Testis (tissue), 2 donors: ENCODE measurements around the gene PCSK6.

Experiments
- POLR2A ChIP-seq: fragments of 450-650 bp; IDR thresholded peaks from one replicate; pipeline ENCODE4 v1.6.1; 2017; ENCODE audit warnings: antibody characterized with exemption, mild to moderate bottlenecking, moderate library complexity
- TF ChIP-seq, protein P1 (sequence below), 3 experiments: fragments of 450-650 bp in 2 of 3; fragments of 200-600 bp in 1 of 3; sonication (generic) in 1 of 3; IDR thresholded peaks; one replicate each; pipeline ENCODE4 v1.5.1; 2016 to 2019; ENCODE audit warnings: antibody characterized with exemption in 3 of 3, mild to moderate bottlenecking in 2 of 3, moderate library complexity in 1 of 3

DNA sequence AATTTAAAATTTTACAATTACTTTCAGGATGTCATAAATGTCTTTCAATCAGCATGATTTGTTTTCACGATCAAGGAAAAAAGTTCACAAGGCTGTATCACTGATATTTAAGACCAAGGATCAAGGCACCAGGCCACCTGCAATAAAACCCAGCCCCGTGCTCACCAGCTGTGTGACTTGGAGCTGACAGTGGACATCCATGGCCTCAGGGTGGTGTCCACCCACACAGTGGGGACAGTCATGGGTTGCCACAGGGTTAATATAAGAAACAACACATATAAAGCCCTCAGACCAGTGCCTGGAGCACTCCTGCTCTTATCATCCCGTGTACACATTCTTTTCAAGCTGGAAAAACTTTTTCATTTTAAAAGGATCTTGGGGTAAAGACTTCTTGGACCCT, 56.5 kb downstream of the PCSK6 start:
- TF ChIP-seq, protein P1, sequence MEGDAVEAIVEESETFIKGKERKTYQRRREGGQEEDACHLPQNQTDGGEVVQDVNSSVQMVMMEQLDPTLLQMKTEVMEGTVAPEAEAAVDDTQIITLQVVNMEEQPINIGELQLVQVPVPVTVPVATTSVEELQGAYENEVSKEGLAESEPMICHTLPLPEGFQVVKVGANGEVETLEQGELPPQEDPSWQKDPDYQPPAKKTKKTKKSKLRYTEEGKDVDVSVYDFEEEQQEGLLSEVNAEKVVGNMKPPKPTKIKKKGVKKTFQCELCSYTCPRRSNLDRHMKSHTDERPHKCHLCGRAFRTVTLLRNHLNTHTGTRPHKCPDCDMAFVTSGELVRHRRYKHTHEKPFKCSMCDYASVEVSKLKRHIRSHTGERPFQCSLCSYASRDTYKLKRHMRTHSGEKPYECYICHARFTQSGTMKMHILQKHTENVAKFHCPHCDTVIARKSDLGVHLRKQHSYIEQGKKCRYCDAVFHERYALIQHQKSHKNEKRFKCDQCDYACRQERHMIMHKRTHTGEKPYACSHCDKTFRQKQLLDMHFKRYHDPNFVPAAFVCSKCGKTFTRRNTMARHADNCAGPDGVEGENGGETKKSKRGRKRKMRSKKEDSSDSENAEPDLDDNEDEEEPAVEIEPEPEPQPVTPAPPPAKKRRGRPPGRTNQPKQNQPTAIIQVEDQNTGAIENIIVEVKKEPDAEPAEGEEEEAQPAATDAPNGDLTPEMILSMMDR (IDR thresholded peaks at IDR 0.05), result no peak
- no peak for TF ChIP-seq POLR2A
